ENCODE data around the gene LAMB2.

GRCh38 chr3:49131576-49131975 is 1.3 kb downstream of the LAMB2 start:
- no peak for TF ChIP-seq POLR2AphosphoS5 (IDR thresholded peaks at IDR 0.05; ENCODE audit: low read depth, low read length)
- no peak for TF ChIP-seq POLR2A (IDR thresholded peaks at IDR 0.05; ENCODE audit: low read depth, low read length)
